ENCODE results near the gene SETDB2.

- TF ChIP-seq CTCF (optimal IDR thresholded peaks at IDR 0.05 in 1 of 3, IDR thresholded peaks at IDR 0.05 in 1 of 3, conservative IDR thresholded peaks at IDR 0.05 in 1 of 3; ENCODE audit: extremely low read depth in 1 of 3, insufficient read depth in 2 of 3, low read length in 3 of 3) (no peak), EZH2 (IDR thresholded peaks at IDR 0.05; ENCODE audit: low read length) (no peak)
Measured at GRCh38 chr13:49412749-49413148, 31.3 kb upstream of the SETDB2 start.

Measured in keratinocyte (primary cell).